ENCODE measurements around the gene RASA3. TPM values are rescaled to one million over a fixed set of nuclear protein-coding genes. Genes with fewer than 3 reads are reported as not detected.

Gene RASA3
- total RNA-seq, 2 experiments from 2014 or later: 3.6 to 17.9 TPM

DNA sequence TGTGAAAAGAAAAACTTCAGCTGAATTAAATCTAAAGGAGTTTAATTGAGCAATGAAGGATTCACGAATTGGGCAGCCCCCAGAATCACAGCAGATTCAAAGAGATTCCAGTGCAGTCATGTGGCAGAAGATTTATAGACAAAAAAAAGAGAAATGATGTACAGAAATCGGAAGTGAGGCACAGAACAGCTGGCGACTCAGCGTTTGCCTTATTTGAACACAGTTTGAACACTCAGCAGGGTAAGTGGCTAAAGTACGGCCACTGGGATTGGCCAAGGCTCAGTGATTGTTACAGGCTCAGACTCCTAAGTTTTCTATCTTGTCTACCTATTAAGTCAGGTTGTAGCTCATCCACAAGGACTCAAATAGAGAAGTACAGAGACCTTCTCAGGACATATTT, 35.0 kb upstream of the RASA3 start:
- H3K4me3 ChIP-seq (ENCODE audit: low read depth, low read length, poor library complexity, severe bottlenecking): no peak overlapping the region
- no peaks in the 10 kb centered on the region for H3K36me3 ChIP-seq (ENCODE audit: insufficient read depth, low read length)
- no peaks in the 10 kb centered on the region for H3K9me2 ChIP-seq (ENCODE audit: insufficient read depth, low read length)
- no TSS peak for BruUV-seq (replicated peaks)
- H3K4me2 ChIP-seq (ENCODE audit: low read length): no peak overlapping the region
- TF ChIP-seq EZH2phosphoT487 (IDR thresholded peaks at IDR 0.05; ENCODE audit: borderline replicate concordance, low read depth, low read length): no peak
- TF ChIP-seq, protein P1, sequence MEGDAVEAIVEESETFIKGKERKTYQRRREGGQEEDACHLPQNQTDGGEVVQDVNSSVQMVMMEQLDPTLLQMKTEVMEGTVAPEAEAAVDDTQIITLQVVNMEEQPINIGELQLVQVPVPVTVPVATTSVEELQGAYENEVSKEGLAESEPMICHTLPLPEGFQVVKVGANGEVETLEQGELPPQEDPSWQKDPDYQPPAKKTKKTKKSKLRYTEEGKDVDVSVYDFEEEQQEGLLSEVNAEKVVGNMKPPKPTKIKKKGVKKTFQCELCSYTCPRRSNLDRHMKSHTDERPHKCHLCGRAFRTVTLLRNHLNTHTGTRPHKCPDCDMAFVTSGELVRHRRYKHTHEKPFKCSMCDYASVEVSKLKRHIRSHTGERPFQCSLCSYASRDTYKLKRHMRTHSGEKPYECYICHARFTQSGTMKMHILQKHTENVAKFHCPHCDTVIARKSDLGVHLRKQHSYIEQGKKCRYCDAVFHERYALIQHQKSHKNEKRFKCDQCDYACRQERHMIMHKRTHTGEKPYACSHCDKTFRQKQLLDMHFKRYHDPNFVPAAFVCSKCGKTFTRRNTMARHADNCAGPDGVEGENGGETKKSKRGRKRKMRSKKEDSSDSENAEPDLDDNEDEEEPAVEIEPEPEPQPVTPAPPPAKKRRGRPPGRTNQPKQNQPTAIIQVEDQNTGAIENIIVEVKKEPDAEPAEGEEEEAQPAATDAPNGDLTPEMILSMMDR (conservative IDR thresholded peaks at IDR 0.05; ENCODE audit: low read length): no peak
- no peaks in the 10 kb centered on the region for H4K20me1 ChIP-seq (ENCODE audit: insufficient read depth, low read length)
- H3K79me2 ChIP-seq (ENCODE audit: insufficient read depth, low read depth, low read length): no peaks in the 10 kb centered on the region
- ChIA-PET CTCF (ENCODE audit: unreplicated experiment) (no interaction called here), POLR2A (no interaction called here)
- H3K4me1 ChIP-seq (ENCODE audit: insufficient read depth, low read length, poor library complexity, severe bottlenecking): no peaks in the 10 kb centered on the region
- intact Hi-C loops (cut with micrococcal nuclease; ENCODE audit: unreplicated experiment): no loop called here
- H3K27ac ChIP-seq (ENCODE audit: low read depth, low read length, poor library complexity, severe bottlenecking): no peak overlapping the region
- H2AFZ ChIP-seq (ENCODE audit: low read length): no peak overlapping the region
- no peaks in the 10 kb centered on the region for H3K9me3 ChIP-seq (ENCODE audit: low read length)
- DNase-seq (ENCODE audit: low spot score): no peak

DNA sequence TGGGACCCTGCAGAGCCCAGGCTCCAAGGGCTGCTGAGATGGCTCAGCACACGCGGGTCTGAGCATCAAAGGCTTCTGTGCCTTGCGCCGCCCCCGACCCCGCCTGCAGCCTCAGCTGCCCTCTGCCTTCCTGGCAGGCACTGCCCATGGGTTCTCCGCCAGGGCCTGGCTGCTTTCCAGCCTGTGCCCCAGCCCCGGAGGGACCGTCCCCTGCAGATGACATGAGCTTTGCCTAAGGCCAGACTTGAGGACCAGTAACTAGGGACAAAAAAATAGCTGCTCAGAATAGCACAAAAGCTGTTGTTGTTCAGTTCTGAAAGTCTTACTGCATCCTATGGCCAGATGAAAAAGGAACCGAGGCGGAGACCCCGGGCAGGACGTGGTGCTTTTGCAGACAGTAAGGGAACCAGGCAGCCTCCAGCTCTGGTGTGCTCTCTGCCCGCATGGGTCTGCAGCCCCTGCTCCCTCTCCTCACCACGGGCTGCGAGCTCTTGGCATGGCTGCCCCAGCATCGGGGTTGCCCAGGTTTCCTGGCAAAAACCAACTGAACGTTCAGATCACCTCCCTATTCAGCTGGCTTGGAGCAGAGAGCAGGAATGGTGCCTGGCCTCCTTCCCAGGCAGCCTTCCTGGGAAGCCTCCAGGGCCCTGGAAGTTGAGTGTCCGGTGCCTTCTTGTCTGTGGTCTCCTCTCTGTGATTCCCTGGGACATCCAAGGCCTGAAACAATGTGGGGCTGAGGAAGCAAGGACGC, 34.1 kb upstream of the RASA3 start:
- no peak overlapping the region for H3K27ac ChIP-seq (ENCODE audit: low read depth, low read length, poor library complexity, severe bottlenecking)
- BruUV-seq (replicated peaks): no TSS peak
- no peaks in the 10 kb centered on the region for H3K4me1 ChIP-seq (ENCODE audit: insufficient read depth, low read length, poor library complexity, severe bottlenecking)
- no peak overlapping the region for H2AFZ ChIP-seq (ENCODE audit: low read length)
- POLR2A ChIA-PET: no interaction called here
- H3K9me3 ChIP-seq (ENCODE audit: low read length): no peaks in the 10 kb centered on the region
- intact Hi-C loops (cut with micrococcal nuclease; ENCODE audit: unreplicated experiment): no loop called here
- DNase-seq (ENCODE audit: low spot score): no peak
- no peaks in the 10 kb centered on the region for H3K79me2 ChIP-seq (ENCODE audit: insufficient read depth, low read depth, low read length)
- H3K36me3 ChIP-seq (ENCODE audit: insufficient read depth, low read length): no peaks in the 10 kb centered on the region
- CTCF ChIA-PET (ENCODE audit: unreplicated experiment): no interaction called here
- TF ChIP-seq EZH2phosphoT487 (IDR thresholded peaks at IDR 0.05; ENCODE audit: borderline replicate concordance, low read depth, low read length): no peak
- TF ChIP-seq, protein P1 (conservative IDR thresholded peaks at IDR 0.05; ENCODE audit: low read length): no peak
- H3K4me3 ChIP-seq (ENCODE audit: low read depth, low read length, poor library complexity, severe bottlenecking): no peak overlapping the region
- H4K20me1 ChIP-seq (ENCODE audit: insufficient read depth, low read length): no peaks in the 10 kb centered on the region
- H3K4me2 ChIP-seq (ENCODE audit: low read length): no peak overlapping the region
- no peaks in the 10 kb centered on the region for H3K9me2 ChIP-seq (ENCODE audit: insufficient read depth, low read length)

DNA sequence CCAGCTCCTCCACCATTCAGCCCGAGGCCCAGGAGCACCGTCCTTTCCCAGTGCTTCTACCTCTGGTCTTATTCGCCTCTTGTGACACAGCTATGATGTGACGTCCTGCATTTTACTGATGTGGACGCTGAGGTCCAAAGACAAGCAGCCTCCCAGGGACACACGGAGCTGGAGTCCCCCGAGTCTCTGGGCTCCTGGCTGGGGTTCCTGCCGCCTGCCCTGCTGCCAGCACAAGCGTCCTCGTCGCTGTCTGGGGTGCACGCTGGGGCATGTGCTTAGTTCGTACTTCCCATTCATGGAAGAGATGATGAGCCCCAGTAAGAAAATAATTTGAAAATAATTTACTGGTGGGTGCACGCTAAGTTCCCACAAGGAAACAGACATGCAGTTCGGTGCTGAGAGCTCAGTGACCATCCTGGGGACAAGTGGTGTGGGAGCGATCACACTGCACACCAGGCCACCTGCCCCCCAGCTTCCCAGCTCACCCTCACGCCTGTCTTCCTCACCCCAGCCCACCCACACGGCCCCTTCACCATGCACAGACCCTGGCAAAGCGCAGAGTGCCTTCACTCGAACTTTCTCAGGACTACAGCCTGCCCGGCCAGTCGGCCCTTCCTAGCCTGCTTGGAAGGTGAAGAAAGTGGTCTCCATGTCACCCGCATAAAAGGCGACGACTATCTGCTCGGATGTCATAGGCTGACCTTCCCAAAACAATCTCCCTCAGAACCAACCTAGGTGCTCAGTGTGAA, 32.4 kb upstream of the RASA3 start:
- Histone ChIP-seq H3K79me2 (ENCODE audit: insufficient read depth, low read depth, low read length) (no peaks in the 10 kb centered on the region), H3K36me3 (ENCODE audit: insufficient read depth, low read length) (no peaks in the 10 kb centered on the region), H3K27ac (ENCODE audit: low read depth, low read length, poor library complexity, severe bottlenecking) (no peak overlapping the region), H3K9me3 (ENCODE audit: low read length) (no peaks in the 10 kb centered on the region), H4K20me1 (ENCODE audit: insufficient read depth, low read length) (no peaks in the 10 kb centered on the region), H3K9me2 (ENCODE audit: insufficient read depth, low read length) (no peaks in the 10 kb centered on the region), H2AFZ (ENCODE audit: low read length) (no peak overlapping the region), H3K4me2 (ENCODE audit: low read length) (no peak overlapping the region), H3K4me3 (ENCODE audit: low read depth, low read length, poor library complexity, severe bottlenecking) (no peak overlapping the region), H3K4me1 (ENCODE audit: insufficient read depth, low read length, poor library complexity, severe bottlenecking) (no peaks in the 10 kb centered on the region)
- CTCF ChIA-PET (ENCODE audit: unreplicated experiment): no interaction called here
- no TSS peak for BruUV-seq (replicated peaks)
- no peak for DNase-seq (ENCODE audit: low spot score)
- intact Hi-C loops (cut with micrococcal nuclease; ENCODE audit: unreplicated experiment): no loop called here
- POLR2A ChIA-PET: no interaction called here
- TF ChIP-seq, protein P1 (conservative IDR thresholded peaks at IDR 0.05; ENCODE audit: low read length): no peak
